ENCODE results near the gene TNFSF11. TPM values are rescaled to one million over a fixed set of nuclear protein-coding genes. Genes with fewer than 3 reads are reported as not detected.

TNFSF11 gene
- total RNA-seq, 1 experiment from 2014 or later = 3.5 TPM

- H2AK5ac ChIP-seq (ENCODE audit: insufficient read length, low read length) = no peak overlapping the region
- no peak overlapping the region for H3K4me2 ChIP-seq (ENCODE audit: insufficient read depth, insufficient read length, low read length)
- Mint-ChIP-seq H3K27me3 (ENCODE audit: low read depth) (0 out of 2 replicates have a peak, but pooled peaks cover 3% of the 10 kb centered on the region), H3K4me1 (peaks cover 8% of the 10 kb centered on the region in 2 experiments), H3K27ac (no peak overlapping the region), H3K9me3 (no peaks in the 10 kb centered on the region), H3K4me3 (no peak overlapping the region), H3K36me3 (ENCODE audit: insufficient read depth in 1 of 3, low read depth in 3 of 3) (no peaks in the 10 kb centered on the region)
- H2BK5ac ChIP-seq (ENCODE audit: insufficient read length, low read length) = no peak overlapping the region
- H3K9ac ChIP-seq (ENCODE audit: extremely low read depth, insufficient read length, low read length) = no peak overlapping the region
- no peaks in the 10 kb centered on the region for H3K27me3 ChIP-seq (ENCODE audit: insufficient read depth, low read length)
- no peak overlapping the region for H4K5ac ChIP-seq (ENCODE audit: insufficient read length, low read depth, low read length)
- no peak overlapping the region for H3K23ac ChIP-seq (ENCODE audit: insufficient read length, low read depth, low read length)
- H3K79me1 ChIP-seq (ENCODE audit: insufficient read depth, low read depth, low read length, poor library complexity, severe bottlenecking) = no peaks in the 10 kb centered on the region
- H2BK120ac ChIP-seq (ENCODE audit: low read depth, low read length, poor library complexity, severe bottlenecking) = no peak overlapping the region
- no peak overlapping the region for H3K56ac ChIP-seq (ENCODE audit: insufficient read length, low read depth, low read length)
- no peak overlapping the region for H3T11ph ChIP-seq (ENCODE audit: low read length)
- no peak overlapping the region for H2AFZ ChIP-seq (ENCODE audit: low read length)
- TF ChIP-seq, protein P1, sequence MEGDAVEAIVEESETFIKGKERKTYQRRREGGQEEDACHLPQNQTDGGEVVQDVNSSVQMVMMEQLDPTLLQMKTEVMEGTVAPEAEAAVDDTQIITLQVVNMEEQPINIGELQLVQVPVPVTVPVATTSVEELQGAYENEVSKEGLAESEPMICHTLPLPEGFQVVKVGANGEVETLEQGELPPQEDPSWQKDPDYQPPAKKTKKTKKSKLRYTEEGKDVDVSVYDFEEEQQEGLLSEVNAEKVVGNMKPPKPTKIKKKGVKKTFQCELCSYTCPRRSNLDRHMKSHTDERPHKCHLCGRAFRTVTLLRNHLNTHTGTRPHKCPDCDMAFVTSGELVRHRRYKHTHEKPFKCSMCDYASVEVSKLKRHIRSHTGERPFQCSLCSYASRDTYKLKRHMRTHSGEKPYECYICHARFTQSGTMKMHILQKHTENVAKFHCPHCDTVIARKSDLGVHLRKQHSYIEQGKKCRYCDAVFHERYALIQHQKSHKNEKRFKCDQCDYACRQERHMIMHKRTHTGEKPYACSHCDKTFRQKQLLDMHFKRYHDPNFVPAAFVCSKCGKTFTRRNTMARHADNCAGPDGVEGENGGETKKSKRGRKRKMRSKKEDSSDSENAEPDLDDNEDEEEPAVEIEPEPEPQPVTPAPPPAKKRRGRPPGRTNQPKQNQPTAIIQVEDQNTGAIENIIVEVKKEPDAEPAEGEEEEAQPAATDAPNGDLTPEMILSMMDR (conservative IDR thresholded peaks at IDR 0.05) = no peak
- H2BK12ac ChIP-seq (ENCODE audit: insufficient read length, low read depth, low read length) = no peak overlapping the region
- H3K14ac ChIP-seq (ENCODE audit: insufficient read depth, low read length) = no peak overlapping the region
- H4K20me1 ChIP-seq (ENCODE audit: control insufficient read depth, insufficient read depth, insufficient read length) = no peaks in the 10 kb centered on the region
- no peak overlapping the region for H3K18ac ChIP-seq (ENCODE audit: insufficient read length, low read depth, low read length)
- H3K9me3 ChIP-seq (ENCODE audit: control insufficient read depth, low read depth, low read length) = no peaks in the 10 kb centered on the region
- H2BK15ac ChIP-seq (ENCODE audit: low read depth, low read length) = no peak overlapping the region
- no peak overlapping the region for H4K91ac ChIP-seq (ENCODE audit: insufficient read length, low read depth, low read length)
- no peaks in the 10 kb centered on the region for H3K79me2 ChIP-seq (ENCODE audit: insufficient read depth, low read length)
- no peaks in the 10 kb centered on the region for H3K4me1 ChIP-seq (ENCODE audit: insufficient read depth, low read length)
- no peak overlapping the region for H3K27ac ChIP-seq (ENCODE audit: insufficient read length, low read depth, low read length)
- no CpG with 5 or more reads among the region's 2 CpGs for WGBS (ENCODE audit: extremely low coverage, insufficient read length, low lambda C conversion rate)
- H3K23me2 ChIP-seq (ENCODE audit: insufficient read length, low read depth, low read length, poor library complexity, severe bottlenecking) = no peaks in the 10 kb centered on the region
- H4K8ac ChIP-seq (replicated peaks; ENCODE audit: insufficient read length, low read depth, low read length) = no peak overlapping the region
- no peak overlapping the region for H3K4ac ChIP-seq (ENCODE audit: low read depth, low read length)
- no peak for DNase-seq
- H2BK20ac ChIP-seq (ENCODE audit: low read depth, low read length, poor library complexity, severe bottlenecking) = no peak overlapping the region
Observed at GRCh38 chr13:42551611-42552010, 22.3 kb upstream of the TNFSF11 start.
